Activated T-cell treated with anti-CD3 and anti-CD28 coated beads for 48 hours (primary cell): ENCODE measurements around the gene ADCY2.
A peak's percentile ranks its signal among the peaks of the same experiment; 100 is the strongest.

ENCODE experiments used
- DNase-seq: peaks from one replicate; pipeline ENCODE4 v3.0.0-alpha.2; 2020; ENCODE audit warnings: low read depth

The ADCY2 gene

DNA sequence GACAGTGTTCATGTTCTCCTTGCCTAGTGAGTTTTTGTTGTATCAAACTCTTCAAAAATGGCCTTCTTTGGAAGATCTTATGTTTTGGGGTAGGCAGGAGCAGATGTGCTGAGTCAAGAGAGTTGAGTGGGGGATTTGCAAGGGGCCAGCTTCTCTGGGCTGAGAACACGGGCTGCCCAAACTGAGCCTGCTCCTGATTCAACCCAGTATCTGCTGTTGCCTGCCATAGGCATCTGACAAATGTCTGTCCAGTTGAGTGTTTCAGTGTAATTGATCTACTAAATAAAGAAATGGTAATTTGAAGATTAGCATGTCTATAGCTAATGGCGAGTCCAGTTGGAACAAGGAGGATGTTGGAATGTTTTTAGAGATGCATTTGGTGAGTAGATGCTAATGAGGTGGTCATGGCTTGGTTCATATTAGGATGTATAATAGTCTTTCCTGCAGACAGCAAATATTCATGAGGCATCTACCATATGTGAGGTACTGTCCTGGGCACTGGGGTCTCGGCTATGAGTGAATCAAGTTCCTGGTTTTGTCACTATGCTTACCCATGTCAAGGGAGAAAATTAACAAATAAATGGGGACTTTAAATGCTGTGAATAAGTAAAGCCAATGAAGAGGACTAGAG lies 119.5 kb downstream of the ADCY2 start:
- DNase-seq, result no peak

GRCh38 chr5:7516253-7516652 lies 120.3 kb downstream of the ADCY2 start:
- DNase-seq, result no peak

- DNase-seq, result no peak
These were observed 121.1 kb downstream of the ADCY2 start for GRCh38 chr5:7517006-7517405.

DNA sequence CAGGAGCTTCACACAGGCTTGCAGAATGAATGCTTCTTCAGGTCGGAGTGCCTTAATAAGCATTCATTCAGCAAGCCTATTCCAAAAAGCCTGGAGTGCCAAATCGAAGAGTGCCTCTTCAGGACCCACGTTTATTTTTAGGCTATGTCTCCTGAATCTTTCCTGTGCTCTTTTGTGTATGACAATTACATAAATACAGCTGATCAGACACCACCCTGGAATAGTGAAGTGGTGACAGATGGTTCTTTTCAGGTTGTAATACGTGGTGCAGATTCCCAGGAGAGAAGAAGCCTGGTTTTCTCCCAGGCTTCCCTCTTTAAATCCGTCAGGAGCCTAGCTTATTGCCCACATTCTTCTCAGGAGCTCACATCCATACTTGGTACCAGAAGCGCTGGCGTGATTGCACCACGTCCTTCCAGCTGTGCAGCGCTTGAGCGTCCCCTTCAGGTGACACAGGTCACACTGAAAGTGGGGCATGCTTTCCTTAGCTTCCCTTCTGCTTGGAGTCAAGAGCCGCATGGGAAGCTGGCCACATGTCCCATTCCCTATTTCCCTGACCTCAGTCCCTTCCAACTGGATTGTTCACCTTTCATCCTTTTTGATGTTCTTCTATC lies 123.1 kb downstream of the ADCY2 start:
- no peak for DNase-seq

GRCh38 chr5:7519564-7519963 lies 123.6 kb downstream of the ADCY2 start:
- no peak for DNase-seq

DNA sequence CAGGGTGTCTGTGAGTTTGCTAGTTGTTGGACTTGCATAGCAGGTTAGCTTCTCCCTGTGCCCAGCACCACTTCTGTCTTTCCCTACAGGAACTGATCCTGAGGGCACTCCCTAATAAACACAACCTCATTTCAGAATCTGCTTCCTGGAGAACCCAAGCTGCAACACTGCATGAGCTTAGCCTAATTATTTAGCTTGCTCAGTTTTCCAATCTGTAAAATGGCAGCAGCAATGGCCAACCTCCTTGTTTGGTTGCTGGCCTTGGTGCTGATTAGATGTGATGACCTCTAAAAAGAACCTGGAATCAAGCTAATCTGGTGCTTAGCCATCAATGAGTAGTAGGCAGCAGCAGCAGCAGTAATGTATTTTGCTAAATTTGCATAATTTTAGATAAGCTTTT lies 133.9 kb downstream of the ADCY2 start:
- DNase-seq, result no peak

GRCh38 chr5:7533941-7534340 lies 138.0 kb downstream of the ADCY2 start:
- no peak for DNase-seq

DNA sequence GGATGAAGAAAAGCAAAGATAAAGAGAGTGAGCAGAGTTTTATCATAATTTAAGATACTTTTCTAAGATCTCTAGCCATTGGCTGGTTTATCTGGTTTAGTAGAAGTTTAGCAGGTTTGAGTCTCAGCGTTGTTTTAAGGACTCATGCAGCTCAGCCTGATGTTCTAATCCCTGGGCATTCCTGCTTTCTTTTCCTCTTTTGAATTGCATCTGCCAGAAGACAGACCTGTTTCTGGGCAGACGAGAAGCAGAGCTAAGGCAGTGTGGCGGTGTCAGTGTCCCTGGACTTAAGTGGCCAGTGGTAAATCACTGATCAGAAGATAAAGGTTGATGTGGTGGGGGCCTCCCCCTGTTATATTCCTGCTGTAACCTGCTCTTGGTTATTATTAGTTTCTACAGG lies 138.6 kb downstream of the ADCY2 start:
- DNase-seq, result no peak

- DNase-seq, result no peak
These were observed 141.6 kb downstream of the ADCY2 start for GRCh38 chr5:7537573-7537972.

- DNase-seq, result no peak
These were observed 143.6 kb downstream of the ADCY2 start for GRCh38 chr5:7539571-7539970.

DNA sequence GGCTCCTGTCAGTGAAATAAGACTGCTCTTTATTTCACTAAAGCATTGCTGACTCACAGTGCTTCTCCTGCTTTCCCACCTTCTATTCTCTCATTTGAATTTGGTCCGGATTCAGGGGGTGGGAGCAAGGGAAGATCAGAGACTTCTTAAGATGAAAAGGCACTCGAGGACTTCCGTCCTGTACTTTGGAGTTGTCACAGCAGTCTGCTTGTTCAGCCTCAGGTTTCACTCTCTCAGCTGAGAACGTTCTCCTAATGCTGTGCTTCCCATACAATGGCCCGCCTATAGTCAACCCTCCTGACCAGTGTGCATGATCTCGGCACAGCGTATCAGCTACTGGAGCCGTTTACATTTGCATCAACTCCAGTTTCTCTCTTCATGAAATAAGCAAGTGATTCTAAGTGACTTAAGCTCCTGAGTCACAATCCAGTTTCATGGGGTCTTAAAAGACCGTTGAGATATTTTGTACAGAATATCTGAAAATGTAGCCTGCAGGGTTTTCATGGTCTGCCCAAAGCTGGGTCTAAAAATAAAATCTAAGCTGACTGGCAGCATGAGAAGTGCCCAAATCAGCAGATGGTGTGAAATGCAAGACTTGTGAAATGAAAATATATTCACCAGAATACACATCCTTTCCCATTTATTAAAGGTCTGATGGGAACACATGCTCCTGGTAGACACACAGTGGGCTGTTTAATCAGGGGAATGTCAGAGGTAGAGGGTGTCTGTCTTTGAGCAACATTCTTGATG lies 145.0 kb downstream of the ADCY2 start:
- no peak for DNase-seq

DNA sequence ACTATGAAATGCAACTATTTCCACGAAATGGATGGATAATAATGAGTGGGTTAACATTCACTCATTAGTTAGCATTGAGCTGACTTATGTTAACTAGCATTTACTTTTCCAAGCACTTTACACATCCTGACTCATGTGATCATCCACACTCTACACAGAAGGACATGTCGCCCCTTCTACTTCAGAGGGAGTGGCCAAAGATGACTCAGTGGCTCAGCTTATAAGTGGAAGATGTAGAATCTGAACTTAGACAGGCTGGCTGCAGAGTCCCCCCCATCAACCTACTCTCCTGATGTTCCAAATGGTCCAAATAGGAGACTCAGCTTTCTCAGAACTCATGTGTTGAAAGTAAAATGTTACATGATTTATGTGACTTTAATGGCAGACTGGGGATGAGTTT lies 146.0 kb downstream of the ADCY2 start:
- no peak for DNase-seq

GRCh38 chr5:7546555-7546954 lies 150.6 kb downstream of the ADCY2 start:
- DNase-seq, result no peak

GRCh38 chr5:7548596-7548995 lies 152.7 kb downstream of the ADCY2 start:
- no peak for DNase-seq

GRCh38 chr5:7565559-7565958 lies 169.6 kb downstream of the ADCY2 start:
- DNase-seq, result no peak

DNA sequence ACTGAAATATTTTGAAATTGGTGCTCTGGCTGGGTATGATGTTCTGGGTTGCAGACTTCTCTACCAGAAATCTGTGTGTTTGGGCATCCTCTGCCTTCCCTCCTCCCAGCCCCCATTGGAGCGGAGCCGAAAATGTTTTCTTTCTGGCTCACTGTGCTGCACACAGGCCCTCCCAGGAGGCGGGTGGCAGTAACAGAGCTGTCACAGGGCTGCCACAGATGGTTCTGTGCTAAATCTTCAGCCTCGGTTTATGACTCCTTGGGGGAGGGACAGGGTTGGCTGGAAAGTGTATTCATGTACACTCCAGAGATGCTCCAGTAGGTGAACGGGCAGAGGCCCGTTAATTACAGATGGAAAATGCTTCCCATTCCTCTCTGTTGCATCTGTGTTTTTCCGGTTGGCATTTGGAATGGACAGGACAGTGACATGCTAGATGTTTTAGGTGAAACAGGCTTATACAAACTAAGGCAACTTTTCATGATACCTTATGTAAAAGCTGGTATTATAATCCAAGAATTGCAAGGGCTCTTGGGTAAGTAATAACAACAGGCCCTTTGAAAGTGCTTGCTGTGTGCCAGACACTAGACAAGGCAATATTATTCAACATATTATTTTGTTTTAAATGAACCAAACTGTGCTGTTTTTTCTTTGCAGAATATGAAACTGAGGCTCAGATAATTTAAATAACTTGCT lies 180.2 kb downstream of the ADCY2 start:
- no peak for DNase-seq

DNA sequence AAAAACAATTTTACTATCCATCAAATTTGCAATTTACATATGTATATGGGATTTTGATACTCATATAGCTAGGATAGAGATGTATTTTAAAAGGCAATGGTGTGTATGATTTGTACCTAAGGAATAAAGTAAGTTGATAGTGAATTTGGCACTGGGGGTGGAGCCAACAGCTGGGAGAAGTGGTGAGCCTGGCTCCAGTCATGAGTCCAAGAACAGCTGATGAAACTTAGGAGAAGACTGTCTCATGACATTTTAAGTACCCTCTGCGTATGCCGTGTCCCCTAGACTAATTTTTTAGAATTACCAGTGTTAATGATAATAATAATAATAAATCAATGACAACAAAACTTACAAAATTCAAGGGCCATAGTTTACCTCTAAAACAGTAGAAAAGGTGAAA lies 181.4 kb downstream of the ADCY2 start:
- DNase-seq, result no peak

GRCh38 chr5:7578071-7578470 lies 182.1 kb downstream of the ADCY2 start:
- DNase-seq, result no peak

GRCh38 chr5:7584749-7585148 lies 188.8 kb downstream of the ADCY2 start:
- DNase-seq, result no peak

DNA sequence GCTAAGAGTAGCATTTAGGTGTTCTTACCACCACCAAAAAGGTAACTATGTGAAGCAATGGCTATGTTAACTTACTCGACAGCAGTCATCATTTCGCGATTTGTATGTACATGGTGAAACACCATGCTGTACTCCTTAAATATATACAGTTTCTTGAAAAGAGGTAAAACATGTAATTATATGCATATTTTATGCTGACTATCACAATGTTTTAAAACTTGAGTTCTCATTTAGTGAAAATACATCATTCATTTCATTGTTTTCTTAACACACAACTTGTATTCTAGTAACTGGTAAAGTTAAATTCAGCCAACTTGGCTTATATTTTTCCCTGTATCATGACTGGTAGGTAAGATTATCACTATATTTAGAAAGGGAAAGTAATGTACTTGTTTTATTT lies 189.9 kb downstream of the ADCY2 start:
- DNase-seq, result no peak

DNA sequence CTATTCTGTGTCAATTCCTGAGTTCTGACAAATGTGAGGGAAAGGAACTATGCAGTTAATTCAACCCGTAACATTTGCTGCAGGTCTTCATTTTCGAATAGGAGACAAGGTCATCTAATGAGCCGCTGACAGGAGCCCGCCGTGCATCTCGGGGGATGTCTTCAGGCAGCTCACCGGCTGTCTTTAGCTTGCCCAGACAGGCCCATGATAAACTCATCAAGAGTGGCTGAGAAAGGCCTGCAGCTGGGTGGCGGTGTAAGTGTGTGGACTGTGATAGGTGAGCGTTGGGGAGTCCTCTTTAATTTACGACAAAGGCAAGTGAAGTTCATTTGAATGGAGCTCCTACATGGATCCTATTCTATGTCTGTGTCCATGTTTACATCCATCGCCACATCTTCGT lies 190.5 kb downstream of the ADCY2 start:
- no peak for DNase-seq

- DNase-seq, result no peak
These were observed 193.9 kb downstream of the ADCY2 start for GRCh38 chr5:7589800-7590199.

DNA sequence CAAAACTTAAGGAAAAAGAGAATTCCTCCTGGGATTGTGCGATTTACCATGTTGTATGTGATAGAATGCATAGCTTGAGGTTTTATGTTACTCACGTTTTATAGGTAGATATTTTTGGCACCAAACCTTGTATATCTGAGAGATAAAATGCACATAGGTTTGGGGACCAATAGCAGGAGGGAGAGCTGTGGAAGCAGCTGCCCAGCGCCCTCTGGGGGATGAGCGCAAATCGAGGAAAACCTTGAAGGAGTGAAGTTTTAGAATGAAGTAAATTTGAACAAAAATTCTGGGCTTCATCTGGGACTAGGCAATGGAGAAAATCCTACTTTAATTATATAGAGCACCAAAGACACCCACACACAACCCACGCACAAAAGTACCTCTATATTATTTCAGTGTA lies 197.0 kb downstream of the ADCY2 start:
- DNase-seq, result peak; percentile 2
